ENCODE data around the gene ZNF564.

- TF ChIP-seq ZNF121 (CRISPR knock-in tag; IDR thresholded peaks at IDR 0.05) (no peak), DMAP1 (CRISPR knock-in tag; IDR thresholded peaks at IDR 0.05) (no peak), SMARCE1 (IDR thresholded peaks at IDR 0.05; ENCODE audit: borderline replicate concordance) (no peak), ATAD3A (CRISPR knock-in tag; IDR thresholded peaks at IDR 0.05) (no peak), ZNF274 (CRISPR knock-in tag; IDR thresholded peaks at IDR 0.05) (no peak), CTCF (CRISPR knock-in tag; IDR thresholded peaks at IDR 0.05) (no peak)
Observed at GRCh38 chr19:12482509-12482886, 68.8 kb downstream of the ZNF564 start.
